Smooth muscle cell (in vitro differentiated cells): ENCODE measurements around the gene DCAKD. TPM values are rescaled to one million over a fixed set of nuclear protein-coding genes. Genes with fewer than 3 reads are reported as not detected.
A peak's percentile ranks its signal among the peaks of the same experiment; 100 is the strongest.

ENCODE experiments used
- DNase-seq: peaks from one replicate; lab custom pipeline; 2025; ENCODE audit not compliant: unreplicated experiment; lab: John Stamatoyannopoulos, UW
- H2AFZ ChIP-seq: fragments of 200-600 bp; sonication (generic); 2 replicates; pipeline ENCODE4 v1.6.0; 2016; ENCODE audit warnings: antibody characterized with exemption, low read depth, mild to moderate bottlenecking
- H3F3A ChIP-seq: fragments of 200-600 bp; sonication (generic); 2 replicates; pipeline ENCODE4 v1.6.0; 2017; ENCODE audit warnings: antibody characterized with exemption, low read depth
- H3K27ac ChIP-seq: fragments of 200-600 bp; sonication (generic); 2 replicates; pipeline ENCODE4 v1.5.1; 2016; ENCODE audit warnings: low read depth, mild to moderate bottlenecking
- H3K27me3 ChIP-seq: fragments of 200-600 bp; sonication (generic); 2 replicates; pipeline ENCODE4 v1.6.1; 2016; ENCODE audit warnings: low read depth, mild to moderate bottlenecking
- H3K36me3 ChIP-seq: fragments of 200-600 bp; sonication (generic); 2 replicates; pipeline ENCODE4 v1.5.1; 2016; ENCODE audit warnings: low read depth
- H3K4me1 ChIP-seq: fragments of 200-600 bp; sonication (generic); 2 replicates; pipeline ENCODE4 v1.5.1; 2016; ENCODE audit warnings: low read depth
- H3K4me2 ChIP-seq: fragments of 200-600 bp; sonication (generic); 2 replicates; pipeline ENCODE4 v1.6.0; 2016; ENCODE audit warnings: mild to moderate bottlenecking
- H3K4me3 ChIP-seq: fragments of 200-600 bp; sonication (generic); 2 replicates; pipeline ENCODE4 v1.5.1; 2016; ENCODE audit warnings: mild to moderate bottlenecking
- H3K79me2 ChIP-seq: fragments of 200-600 bp; sonication (generic); 2 replicates; pipeline ENCODE4 v1.6.0; 2016; ENCODE audit warnings: low read depth, mild to moderate bottlenecking
- H3K9ac ChIP-seq: fragments of 200-600 bp; sonication (generic); 2 replicates; pipeline ENCODE4 v1.6.0; 2016; ENCODE audit warnings: low read depth
- H3K9me3 ChIP-seq: fragments of 200-600 bp; sonication (generic); replicated peaks from 2 replicates; pipeline ENCODE4 v1.5.1; 2016; ENCODE audit warnings: low read depth
- H4K20me1 ChIP-seq: fragments of 200-600 bp; sonication (generic); 2 replicates; pipeline ENCODE4 v1.6.0; 2016; ENCODE audit warnings: low read depth
- WGBS: methylation state at CpG from one replicate; pipeline ENCODE4 v1.1.7; 2016; ENCODE audit warnings: low lambda C conversion rate; 5-methylcytosine and 5-hydroxymethylcytosine counted together
- polyA plus RNA-seq: library from polyadenylated mRNA; unstranded; fragments of >200 nt; fragmentation: Nextera tagmentation; extraction: Ambion mirVana; gene quantifications from 2 replicates; pipeline ENCODE4 v1.2.1, GENCODE V29; 2016
- total RNA-seq: library from RNA; depleted of rRNA; stranded (reverse); fragments of >200 nt; gene quantifications from 2 replicates; pipeline ENCODE4 v1.2.3, GENCODE V29; 2014
- TF ChIP-seq, protein P1 (sequence below): fragments of 200-600 bp; sonication (generic); IDR thresholded peaks from 2 replicates; pipeline ENCODE4 v1.5.1; 2017; ENCODE audit warnings: borderline replicate concordance, mild to moderate bottlenecking, antibody characterized with exemption; ENCODE audit not compliant: insufficient read depth, poor library complexity, severe bottlenecking

DCAKD gene
- total and polyA plus RNA-seq, 2 experiments from 2014 or later: 25.7 to 42.3 TPM

DNA sequence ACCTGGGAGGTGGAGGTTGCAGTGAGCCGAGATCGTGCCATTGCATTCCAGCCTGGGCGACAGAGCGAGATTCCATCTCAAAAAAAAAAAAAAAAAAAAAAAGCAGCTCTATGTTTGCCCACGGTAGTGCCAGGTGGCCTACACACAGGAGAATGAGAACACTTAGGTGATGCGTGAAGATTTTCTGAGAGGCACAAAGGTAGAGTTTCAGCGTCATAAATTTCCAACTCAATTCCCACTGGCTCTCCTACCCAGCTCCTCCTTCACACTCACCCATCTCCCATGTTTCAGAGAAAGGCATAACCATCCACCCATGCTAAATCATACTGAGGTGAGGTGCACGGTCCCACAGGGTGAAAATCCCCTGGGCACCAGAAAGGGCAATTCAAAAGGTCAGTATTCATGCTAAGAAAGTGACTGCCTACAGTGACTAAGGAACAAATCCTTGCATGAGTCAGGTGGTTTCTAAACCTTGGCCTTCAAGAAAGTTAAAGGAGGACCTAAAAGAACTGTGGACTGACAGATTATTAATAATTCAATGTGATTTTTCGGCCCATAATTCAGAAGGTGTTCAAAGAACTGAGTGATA, 4.8 kb downstream of the DCAKD start:
- H3F3A ChIP-seq: peaks cover 14% of the 10 kb centered on the region
- H3K4me2 ChIP-seq: no peak overlapping the region
- peak overlapping the region; percentile 78 for H3K27ac ChIP-seq
- 96% methylated on average over 9 of the region's 9 CpGs for WGBS
- no peaks in the 10 kb centered on the region for H3K27me3 ChIP-seq
- H3K9me3 ChIP-seq: no peaks in the 10 kb centered on the region
- DNase-seq: no peak
- no peak overlapping the region for H2AFZ ChIP-seq
- peaks cover 46% of the 10 kb centered on the region for H4K20me1 ChIP-seq
- peaks cover 81% of the 10 kb centered on the region for H3K79me2 ChIP-seq
- peaks cover 4% of the 10 kb centered on the region for H3K4me1 ChIP-seq
- TF ChIP-seq, protein P1, sequence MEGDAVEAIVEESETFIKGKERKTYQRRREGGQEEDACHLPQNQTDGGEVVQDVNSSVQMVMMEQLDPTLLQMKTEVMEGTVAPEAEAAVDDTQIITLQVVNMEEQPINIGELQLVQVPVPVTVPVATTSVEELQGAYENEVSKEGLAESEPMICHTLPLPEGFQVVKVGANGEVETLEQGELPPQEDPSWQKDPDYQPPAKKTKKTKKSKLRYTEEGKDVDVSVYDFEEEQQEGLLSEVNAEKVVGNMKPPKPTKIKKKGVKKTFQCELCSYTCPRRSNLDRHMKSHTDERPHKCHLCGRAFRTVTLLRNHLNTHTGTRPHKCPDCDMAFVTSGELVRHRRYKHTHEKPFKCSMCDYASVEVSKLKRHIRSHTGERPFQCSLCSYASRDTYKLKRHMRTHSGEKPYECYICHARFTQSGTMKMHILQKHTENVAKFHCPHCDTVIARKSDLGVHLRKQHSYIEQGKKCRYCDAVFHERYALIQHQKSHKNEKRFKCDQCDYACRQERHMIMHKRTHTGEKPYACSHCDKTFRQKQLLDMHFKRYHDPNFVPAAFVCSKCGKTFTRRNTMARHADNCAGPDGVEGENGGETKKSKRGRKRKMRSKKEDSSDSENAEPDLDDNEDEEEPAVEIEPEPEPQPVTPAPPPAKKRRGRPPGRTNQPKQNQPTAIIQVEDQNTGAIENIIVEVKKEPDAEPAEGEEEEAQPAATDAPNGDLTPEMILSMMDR: no peak
- H3K36me3 ChIP-seq: no peaks in the 10 kb centered on the region
- H3K4me3 ChIP-seq: no peak overlapping the region
- peak overlapping the region; percentile 6 for H3K9ac ChIP-seq

DNA sequence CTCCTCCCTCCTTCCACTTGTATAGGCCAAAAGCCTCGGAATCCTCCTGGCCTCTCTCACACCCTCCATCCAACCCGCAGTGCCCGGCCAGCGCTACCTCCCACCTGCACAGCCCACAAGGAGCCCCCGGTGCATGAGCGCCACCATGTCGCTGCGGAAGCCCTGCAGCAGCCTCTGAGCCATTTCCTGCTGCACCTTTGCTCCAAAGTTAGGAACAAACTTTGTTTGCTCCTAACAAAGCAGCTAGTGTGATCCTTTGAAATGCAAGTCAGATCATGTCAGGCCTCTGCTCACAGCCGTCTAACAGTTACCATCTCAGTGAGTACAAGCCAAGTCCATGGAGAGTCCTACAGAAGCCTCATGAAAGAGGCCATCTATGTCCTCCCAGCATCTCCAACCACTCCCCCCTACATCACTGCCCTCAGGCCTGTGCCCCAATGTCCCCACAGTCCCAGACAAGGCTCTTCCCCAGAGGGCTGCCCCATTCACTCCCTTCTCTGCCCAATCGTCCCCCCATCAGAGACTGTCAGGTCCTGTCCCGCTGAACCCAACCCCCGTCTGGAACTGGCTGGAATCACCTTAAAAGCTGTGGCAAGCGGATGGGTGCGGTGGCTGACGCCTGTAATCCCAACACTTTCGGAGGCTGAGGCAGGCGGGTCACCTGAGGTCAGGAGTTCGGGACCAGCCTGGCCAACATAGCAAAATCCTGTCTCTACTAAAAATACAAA, 7.5 kb downstream of the DCAKD start:
- no peak overlapping the region for H3K4me2 ChIP-seq
- H3F3A ChIP-seq: no peaks in the 10 kb centered on the region
- 85% methylated on average over 18 of the region's 18 CpGs for WGBS
- no peaks in the 10 kb centered on the region for H3K27me3 ChIP-seq
- TF ChIP-seq, protein P1: no peak
- peaks cover 70% of the 10 kb centered on the region for H4K20me1 ChIP-seq
- no peak overlapping the region for H2AFZ ChIP-seq
- no peaks in the 10 kb centered on the region for H3K4me1 ChIP-seq
- H3K9ac ChIP-seq: no peak overlapping the region
- H3K79me2 ChIP-seq: peaks cover 83% of the 10 kb centered on the region
- no peaks in the 10 kb centered on the region for H3K36me3 ChIP-seq
- no peak for DNase-seq
- no peaks in the 10 kb centered on the region for H3K9me3 ChIP-seq
- H3K4me3 ChIP-seq: no peak overlapping the region
- no peak overlapping the region for H3K27ac ChIP-seq

DNA sequence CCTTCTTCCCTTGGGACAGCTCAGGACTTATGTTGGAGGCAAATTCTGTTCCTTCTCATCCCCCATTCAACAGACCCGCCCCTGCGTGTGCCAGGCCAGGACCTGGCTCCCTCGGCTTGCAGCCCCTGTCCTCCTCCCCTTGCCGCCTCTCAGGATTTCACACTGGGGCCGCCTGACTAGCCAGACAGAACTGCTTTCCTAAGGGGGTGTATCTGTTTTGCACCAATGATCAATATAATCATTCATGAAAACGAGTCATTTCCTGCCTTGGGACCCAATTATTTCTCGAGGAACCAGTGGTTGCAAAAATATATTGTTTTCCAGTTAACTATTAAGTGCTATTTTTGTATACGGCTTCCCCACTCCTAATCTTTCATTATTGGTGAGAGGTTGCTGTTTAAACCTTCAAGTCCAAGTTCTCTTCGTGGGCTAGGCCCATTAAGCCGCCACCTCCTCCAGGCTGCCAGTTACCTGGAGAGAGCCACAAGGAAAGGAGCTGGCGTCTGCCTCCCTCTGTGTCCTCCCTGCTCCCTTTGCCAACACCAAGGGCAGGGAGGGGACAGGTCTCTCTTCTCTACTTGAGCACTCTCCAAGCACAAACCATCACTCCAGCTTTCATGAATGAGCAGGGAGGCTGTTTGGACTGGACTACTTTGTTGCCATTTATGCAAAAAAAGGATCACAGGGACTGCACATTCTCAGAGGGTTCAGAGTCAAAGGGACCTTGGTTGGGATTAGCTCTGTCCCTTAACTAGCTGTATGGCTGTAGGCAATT, 8.9 kb downstream of the DCAKD start:
- no peak for DNase-seq
- Histone ChIP-seq H2AFZ (no peak overlapping the region), H3K4me1 (no peaks in the 10 kb centered on the region), H3K27ac (no peak overlapping the region), H3K36me3 (no peaks in the 10 kb centered on the region), H3K9me3 (no peaks in the 10 kb centered on the region), H3K27me3 (no peaks in the 10 kb centered on the region), H3K79me2 (peaks cover 81% of the 10 kb centered on the region), H3K4me2 (no peak overlapping the region), H3K4me3 (no peak overlapping the region), H4K20me1 (peaks cover 82% of the 10 kb centered on the region), H3K9ac (no peak overlapping the region), H3F3A (no peaks in the 10 kb centered on the region)
- TF ChIP-seq, protein P1: no peak
- 88% methylated on average over 11 of the region's 11 CpGs for WGBS
